Astrocyte of the spinal cord (primary cell): ENCODE results near the gene LRP1B.

Source experiments
- DNase-seq: peaks from one replicate; pipeline ENCODE4 v3.0.0; 2011; ENCODE audit warnings: low read depth, low spot score
- H3K4me3 ChIP-seq: 2 replicates; pipeline ENCODE4 v1.5.1; 2011; ENCODE audit warnings: low read depth, mild to moderate bottlenecking, low read length, moderate library complexity
- CTCF ChIP-seq: IDR thresholded peaks from 2 replicates; pipeline ENCODE4 v1.5.1; 2012; ENCODE audit warnings: low read depth, mild to moderate bottlenecking, low read length, inconsistent platforms
- in situ Hi-C: cut with HindIII; loops from 2 replicates; pipeline ENCODE4 v1.10.0; 2017; ENCODE audit warnings: low sequenced_read_pairs

The LRP1B gene

DNA sequence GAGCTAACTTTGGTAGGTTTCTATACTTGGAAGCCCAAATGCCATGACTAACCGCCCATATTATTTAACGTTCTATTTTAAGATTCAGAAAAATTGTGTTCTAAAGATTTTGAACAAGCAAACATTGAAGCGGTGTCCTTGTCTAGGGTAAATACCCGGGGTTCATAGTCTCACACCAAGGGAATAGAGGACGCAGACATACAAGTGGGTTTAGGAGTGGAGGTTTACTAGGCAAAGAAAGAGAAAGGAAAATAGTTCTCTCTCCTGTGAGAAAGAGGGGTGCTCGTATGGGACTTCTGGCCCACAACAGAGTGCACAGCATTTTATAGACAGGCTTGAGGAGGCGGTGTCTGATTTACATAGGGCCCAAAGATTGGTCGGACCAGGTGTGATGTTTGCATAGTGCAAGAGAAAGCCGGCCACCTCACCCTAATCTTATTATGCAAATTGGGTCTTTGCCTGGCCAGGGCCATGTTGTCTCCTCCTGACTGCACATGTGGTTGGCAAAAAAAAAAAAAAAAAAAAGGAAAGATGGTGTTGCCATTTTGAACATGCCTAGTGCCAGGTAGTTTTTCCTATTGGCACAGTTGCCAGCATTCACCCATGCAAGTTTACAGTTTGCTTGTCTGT is 1062.6 kb downstream of the LRP1B start:
- DNase-seq, result no peak
- no peak for TF ChIP-seq CTCF
- no peak overlapping the region for H3K4me3 ChIP-seq
- in situ Hi-C loops, result no loop called here

DNA sequence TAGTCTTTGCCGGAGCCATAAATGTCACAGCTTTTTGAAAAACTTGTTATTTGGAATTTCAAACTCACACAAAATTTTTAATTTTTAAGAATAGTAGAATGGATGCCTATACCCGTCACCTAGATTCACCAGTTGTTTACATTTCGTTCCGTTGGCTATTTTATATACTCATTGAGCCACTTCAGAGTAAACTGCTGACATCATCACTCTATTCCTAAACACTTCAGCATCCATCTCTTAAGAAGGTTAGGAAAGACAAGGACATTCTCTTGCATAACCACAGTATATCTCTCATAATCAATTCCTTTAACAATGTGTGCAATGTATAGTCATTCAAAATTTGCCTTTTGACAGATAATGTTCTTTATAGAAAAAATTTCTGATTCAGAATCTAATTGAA is 1065.8 kb downstream of the LRP1B start:
- TF ChIP-seq CTCF, result no peak
- in situ Hi-C loops, result no loop called here
- no peak overlapping the region for H3K4me3 ChIP-seq
- no peak for DNase-seq

DNA sequence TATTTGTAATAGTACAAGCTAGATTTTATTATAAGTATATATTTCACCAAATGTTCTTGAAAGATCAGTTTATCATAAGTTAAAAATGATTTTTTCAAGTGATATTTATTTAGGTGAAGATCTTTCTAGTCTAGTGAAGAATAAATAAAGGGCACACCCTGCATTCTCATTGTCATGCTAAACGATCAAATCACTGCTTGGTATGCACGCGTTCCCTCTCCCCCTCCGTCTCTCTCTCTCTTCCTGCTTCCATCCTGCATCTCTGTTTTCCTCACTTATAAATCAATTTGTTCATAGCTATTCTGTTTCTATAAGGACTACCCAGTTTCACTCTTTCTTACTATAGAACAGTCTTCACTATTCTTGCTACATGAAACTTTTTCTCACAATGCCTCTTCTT is 1067.4 kb downstream of the LRP1B start:
- no peak for TF ChIP-seq CTCF
- in situ Hi-C loops, result no loop called here
- no peak for DNase-seq
- no peak overlapping the region for H3K4me3 ChIP-seq

- in situ Hi-C loops, result no loop called here
- no peak for TF ChIP-seq CTCF
These were observed 1068.4 kb downstream of the LRP1B start for GRCh38 chr2:141062443-141062842.

DNA sequence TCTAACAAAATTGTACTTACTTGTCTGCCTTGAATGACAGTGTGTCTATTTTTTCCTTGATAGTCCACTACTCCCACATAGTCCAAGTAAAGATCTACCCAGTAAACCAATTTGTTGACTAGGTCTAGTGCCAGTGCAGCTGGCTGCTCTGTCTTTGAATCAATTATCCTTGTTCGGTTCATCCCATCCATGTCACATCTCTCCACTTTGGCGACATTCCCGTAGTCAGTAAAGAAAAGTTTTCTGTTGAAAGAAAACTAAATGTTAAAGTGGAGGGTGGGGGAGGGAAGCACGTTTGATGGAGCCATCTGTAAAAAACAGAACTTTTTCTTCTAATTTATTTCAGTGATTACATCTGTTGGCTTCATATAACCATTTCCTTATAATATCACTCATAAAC is 1068.8 kb downstream of the LRP1B start:
- in situ Hi-C loops, result no loop called here
- no peak for TF ChIP-seq CTCF
- no peak for DNase-seq
- H3K4me3 ChIP-seq, result no peak overlapping the region

More at GRCh38 chr2:141062443-141062842, 1068.4 kb downstream of the LRP1B start:
- no peak for DNase-seq
- H3K4me3 ChIP-seq, result no peak overlapping the region

- no peak overlapping the region for H3K4me3 ChIP-seq
- no peak for DNase-seq
- in situ Hi-C loops, result no loop called here
- TF ChIP-seq CTCF, result no peak
These were observed 1072.3 kb downstream of the LRP1B start for GRCh38 chr2:141058556-141058955.
